K562 (cell line): Measurements from ENCODE around the gene ZNF335. TPM values are rescaled to one million over a fixed set of nuclear protein-coding genes. Genes with fewer than 3 reads are reported as not detected.

Experiments
- GTF2E2 ChIP-seq: fragments of 200-800 bp; sonication (Bioruptor generic); IDR thresholded peaks from 2 replicates; pipeline ENCODE4 v1.6.1; 2016; ENCODE audit warnings: missing genetic modification characterization, missing compliant biosample characterization
- NELFE ChIP-seq: IDR thresholded peaks from 2 replicates; pipeline ENCODE4 v1.6.1; 2011; ENCODE audit warnings: mild to moderate bottlenecking; ENCODE audit not compliant: insufficient read depth, insufficient read length
- NRF1 ChIP-seq, 2 experiments: fragments of 450-650 bp; IDR thresholded peaks in 1 of 2; conservative IDR thresholded peaks in 1 of 2; 2 replicates each; pipeline ENCODE4 v1.6.1; 2014; ENCODE audit warnings: mild to moderate bottlenecking in 2 of 2
- PCBP1 ChIP-seq: fragments of 200-400 bp; formaldehyde crosslinking; IDR thresholded peaks from 2 replicates; pipeline ENCODE4 v1.6.1; 2018; ENCODE audit warnings: mild to moderate bottlenecking, low read depth, low read length; ENCODE audit not compliant: poor library complexity, severe bottlenecking
- POLR2A ChIP-seq: fragments of 450-650 bp; conservative IDR thresholded peaks from 2 replicates; pipeline ENCODE4 v1.6.1; 2016
- POU5F1 ChIP-seq: fragments of 150-350 bp; IDR thresholded peaks from 2 replicates; pipeline ENCODE4 v1.6.1; 2014; ENCODE audit warnings: borderline replicate concordance, low read length, low read depth, mild to moderate bottlenecking; ENCODE audit not compliant: partially characterized antibody
- PRMT5 ChIP-seq: sonication (generic); formaldehyde crosslinking; IDR thresholded peaks from 2 replicates; pipeline ENCODE4 v1.5.0; 2020; ENCODE audit warnings: missing genetic modification reagents
- PTBP1 ChIP-seq: fragments of 200-400 bp; formaldehyde crosslinking; IDR thresholded peaks from 2 replicates; pipeline ENCODE4 v1.6.1; 2017; ENCODE audit warnings: low read depth, low read length
- RAD21 ChIP-seq, 2 experiments: fragments of 250-450 bp in 1 of 2; fragments of 450-650 bp in 1 of 2; sonication (Bioruptor Pico) in 1 of 2; formaldehyde crosslinking in 1 of 2; IDR thresholded peaks in 1 of 2; conservative IDR thresholded peaks in 1 of 2; 2 replicates each; pipeline versions ENCODE4 v1.4.0 to v1.8.0; 2020 to 2022; ENCODE audit warnings: mild to moderate bottlenecking in 2 of 2, moderate library complexity in 1 of 2
- SP2 ChIP-seq: IDR thresholded peaks from 2 replicates; pipeline ENCODE4 v1.6.1; 2011; ENCODE audit warnings: mild to moderate bottlenecking, low read depth, low read length, moderate library complexity; ENCODE audit not compliant: poor library complexity, severe bottlenecking; ENCODE audit errors: extremely low read depth
- XRCC4 ChIP-seq: IDR thresholded peaks from one replicate; pipeline ENCODE4 v1.6.1; 2011; ENCODE audit not compliant: insufficient read depth, insufficient read length; ENCODE audit errors: extremely low read depth
- polyA plus RNA-seq, 8 experiments: library from polyadenylated mRNA; depleted of rRNA in 4 of 8; stranded (reverse) in 5 of 8; unstranded in 3 of 8; fragments of >200 nt; fragmentation: Nextera tagmentation in 2 of 8; fragmentation: Illumina TruSeq in 1 of 8; extraction: Ambion mirVana in 2 of 8; extraction: Trizol in 1 of 8; gene quantifications; 2 replicates each; pipeline versions ENCODE4 v1.2.1 to v1.2.3, GENCODE V29; 2011 to 2014; ENCODE audit warnings: inconsistent platforms in 1 of 8, missing spikeins in 1 of 8
- total RNA-seq, 7 experiments: library from RNA; depleted of rRNA in 6 of 7; stranded (reverse); fragments of >200 nt in 6 of 7; fragmentation: Illumina TruSeq in 2 of 7; extraction: Trizol in 2 of 7; gene quantifications; 2 replicates each; pipeline versions ENCODE4 v1.2.1 to v1.2.3, GENCODE V29; 2011 to 2021; ENCODE audit warnings: low replicate concordance in 1 of 7
- TF ChIP-seq, protein P1 (sequence below): fragments of 450-650 bp; formaldehyde crosslinking; IDR thresholded peaks from 2 replicates; pipeline ENCODE4 v1.4.0; 2020; ENCODE audit warnings: mild to moderate bottlenecking
- TF ChIP-seq, protein P2 (sequence below), 2 experiments: fragments of 450-650 bp; conservative IDR thresholded peaks; 2 replicates each; pipeline ENCODE4 v1.6.1; 2017; ENCODE audit warnings: mild to moderate bottlenecking in 2 of 2, moderate library complexity in 2 of 2
- TF ChIP-seq, protein P3 (sequence below): sonication (generic); formaldehyde crosslinking; IDR thresholded peaks from 2 replicates; pipeline ENCODE4 v1.8.0; 2022; ENCODE audit warnings: mild to moderate bottlenecking, missing genetic modification reagents
- TF ChIP-seq, protein P4 (sequence below): fragments of 250-450 bp; sonication (Bioruptor Pico); IDR thresholded peaks from 2 replicates; pipeline ENCODE4 v1.5.0; 2020; ENCODE audit warnings: mild to moderate bottlenecking

ZNF335 gene
- total and polyA plus RNA-seq, 9 of the 15 experiments (the other 6 are each of a cell fraction or from before 2014, with no cell fraction given), result 0.39 to 16.0 (median 7.6) TPM

DNA sequence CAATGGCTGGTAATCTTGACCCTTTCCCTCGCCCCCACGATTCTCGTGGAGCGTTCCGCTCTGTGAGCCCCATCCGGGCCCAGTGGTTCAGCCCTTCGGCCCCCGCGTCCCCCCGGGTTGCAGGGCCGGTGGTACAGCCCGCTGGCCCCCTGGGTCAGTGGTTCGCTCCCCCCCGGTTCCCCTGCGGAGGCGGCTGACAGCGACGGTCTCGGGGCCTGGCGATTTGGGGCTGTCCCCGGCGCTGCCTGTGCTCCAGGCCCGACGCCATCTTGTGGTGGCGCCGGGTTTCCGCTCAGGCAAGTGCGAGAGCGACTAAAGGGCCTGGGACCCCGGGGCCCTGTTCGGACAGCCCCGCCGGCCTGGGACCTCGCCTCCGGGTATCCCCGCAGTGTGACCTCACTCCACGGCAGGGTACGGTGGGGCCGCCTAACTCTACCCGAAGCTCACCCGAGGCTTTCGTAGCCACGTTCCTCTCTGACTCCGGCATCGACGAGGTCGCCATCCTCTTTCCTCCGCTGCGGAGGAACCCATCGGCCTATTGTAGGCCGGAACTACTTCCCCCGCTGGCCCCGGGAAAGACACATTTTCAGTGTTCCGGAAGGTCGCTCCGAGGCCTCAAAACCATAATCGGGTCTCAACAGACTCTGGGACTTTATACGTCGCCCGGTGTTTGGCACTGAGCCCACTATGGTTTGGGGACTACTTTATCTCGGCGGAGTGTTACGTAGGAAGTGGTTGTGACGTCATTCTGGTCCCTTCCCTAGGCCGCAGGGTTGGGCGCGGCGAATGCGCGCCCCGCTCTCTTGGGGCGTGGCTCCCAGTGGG, at the start of gene ZNF335 (continued):
- peak; percentile 87 to 89 for TF ChIP-seq NRF1 (conservative IDR thresholded peaks at IDR 0.05 in 1 of 2, IDR thresholded peaks at IDR 0.05 in 1 of 2)
- TF ChIP-seq, protein P1, sequence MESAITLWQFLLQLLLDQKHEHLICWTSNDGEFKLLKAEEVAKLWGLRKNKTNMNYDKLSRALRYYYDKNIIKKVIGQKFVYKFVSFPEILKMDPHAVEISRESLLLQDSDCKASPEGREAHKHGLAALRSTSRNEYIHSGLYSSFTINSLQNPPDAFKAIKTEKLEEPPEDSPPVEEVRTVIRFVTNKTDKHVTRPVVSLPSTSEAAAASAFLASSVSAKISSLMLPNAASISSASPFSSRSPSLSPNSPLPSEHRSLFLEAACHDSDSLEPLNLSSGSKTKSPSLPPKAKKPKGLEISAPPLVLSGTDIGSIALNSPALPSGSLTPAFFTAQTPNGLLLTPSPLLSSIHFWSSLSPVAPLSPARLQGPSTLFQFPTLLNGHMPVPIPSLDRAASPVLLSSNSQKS, result no peak
- no peak for TF ChIP-seq PTBP1
- no peak for TF ChIP-seq SP2
- TF ChIP-seq RAD21 (CRISPR knock-in tag; conservative IDR thresholded peaks at IDR 0.05 in 1 of 2, IDR thresholded peaks at IDR 0.05 in 1 of 2), result no peak; a peak in 1 of 4 replicates
- TF ChIP-seq PCBP1, result peak; percentile 96
- peak; percentile 44; the same call in 1 of the 2 replicates for TF ChIP-seq PRMT5 (CRISPR knock-in tag)
- TF ChIP-seq GTF2E2 (tag), result peak; percentile 76; the same call in 1 of the 2 replicates
- TF ChIP-seq, protein P2, sequence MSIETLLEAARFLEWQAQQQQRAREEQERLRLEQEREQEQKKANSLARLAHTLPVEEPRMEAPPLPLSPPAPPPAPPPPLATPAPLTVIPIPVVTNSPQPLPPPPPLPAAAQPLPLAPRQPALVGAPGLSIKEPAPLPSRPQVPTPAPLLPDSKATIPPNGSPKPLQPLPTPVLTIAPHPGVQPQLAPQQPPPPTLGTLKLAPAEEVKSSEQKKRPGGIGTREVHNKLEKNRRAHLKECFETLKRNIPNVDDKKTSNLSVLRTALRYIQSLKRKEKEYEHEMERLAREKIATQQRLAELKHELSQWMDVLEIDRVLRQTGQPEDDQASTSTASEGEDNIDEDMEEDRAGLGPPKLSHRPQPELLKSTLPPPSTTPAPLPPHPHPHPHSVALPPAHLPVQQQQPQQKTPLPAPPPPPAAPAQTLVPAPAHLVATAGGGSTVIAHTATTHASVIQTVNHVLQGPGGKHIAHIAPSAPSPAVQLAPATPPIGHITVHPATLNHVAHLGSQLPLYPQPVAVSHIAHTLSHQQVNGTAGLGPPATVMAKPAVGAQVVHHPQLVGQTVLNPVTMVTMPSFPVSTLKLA (conservative IDR thresholded peaks at IDR 0.05), result peak; percentile 62 to 84; a peak in 3 of 4 replicates
- TF ChIP-seq POU5F1, result no peak
- TF ChIP-seq, protein P3, sequence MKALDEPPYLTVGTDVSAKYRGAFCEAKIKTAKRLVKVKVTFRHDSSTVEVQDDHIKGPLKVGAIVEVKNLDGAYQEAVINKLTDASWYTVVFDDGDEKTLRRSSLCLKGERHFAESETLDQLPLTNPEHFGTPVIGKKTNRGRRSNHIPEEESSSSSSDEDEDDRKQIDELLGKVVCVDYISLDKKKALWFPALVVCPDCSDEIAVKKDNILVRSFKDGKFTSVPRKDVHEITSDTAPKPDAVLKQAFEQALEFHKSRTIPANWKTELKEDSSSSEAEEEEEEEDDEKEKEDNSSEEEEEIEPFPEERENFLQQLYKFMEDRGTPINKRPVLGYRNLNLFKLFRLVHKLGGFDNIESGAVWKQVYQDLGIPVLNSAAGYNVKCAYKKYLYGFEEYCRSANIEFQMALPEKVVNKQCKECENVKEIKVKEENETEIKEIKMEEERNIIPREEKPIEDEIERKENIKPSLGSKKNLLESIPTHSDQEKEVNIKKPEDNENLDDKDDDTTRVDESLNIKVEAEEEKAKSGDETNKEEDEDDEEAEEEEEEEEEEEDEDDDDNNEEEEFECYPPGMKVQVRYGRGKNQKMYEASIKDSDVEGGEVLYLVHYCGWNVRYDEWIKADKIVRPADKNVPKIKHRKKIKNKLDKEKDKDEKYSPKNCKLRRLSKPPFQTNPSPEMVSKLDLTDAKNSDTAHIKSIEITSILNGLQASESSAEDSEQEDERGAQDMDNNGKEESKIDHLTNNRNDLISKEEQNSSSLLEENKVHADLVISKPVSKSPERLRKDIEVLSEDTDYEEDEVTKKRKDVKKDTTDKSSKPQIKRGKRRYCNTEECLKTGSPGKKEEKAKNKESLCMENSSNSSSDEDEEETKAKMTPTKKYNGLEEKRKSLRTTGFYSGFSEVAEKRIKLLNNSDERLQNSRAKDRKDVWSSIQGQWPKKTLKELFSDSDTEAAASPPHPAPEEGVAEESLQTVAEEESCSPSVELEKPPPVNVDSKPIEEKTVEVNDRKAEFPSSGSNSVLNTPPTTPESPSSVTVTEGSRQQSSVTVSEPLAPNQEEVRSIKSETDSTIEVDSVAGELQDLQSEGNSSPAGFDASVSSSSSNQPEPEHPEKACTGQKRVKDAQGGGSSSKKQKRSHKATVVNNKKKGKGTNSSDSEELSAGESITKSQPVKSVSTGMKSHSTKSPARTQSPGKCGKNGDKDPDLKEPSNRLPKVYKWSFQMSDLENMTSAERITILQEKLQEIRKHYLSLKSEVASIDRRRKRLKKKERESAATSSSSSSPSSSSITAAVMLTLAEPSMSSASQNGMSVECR, result peak; percentile 62; the same call in 1 of the 2 replicates
- no peak for TF ChIP-seq XRCC4
- no peak for TF ChIP-seq NELFE
- TF ChIP-seq POLR2A, result peak; percentile 71; the same call in 1 of the 2 replicates
- TF ChIP-seq, protein P4, sequence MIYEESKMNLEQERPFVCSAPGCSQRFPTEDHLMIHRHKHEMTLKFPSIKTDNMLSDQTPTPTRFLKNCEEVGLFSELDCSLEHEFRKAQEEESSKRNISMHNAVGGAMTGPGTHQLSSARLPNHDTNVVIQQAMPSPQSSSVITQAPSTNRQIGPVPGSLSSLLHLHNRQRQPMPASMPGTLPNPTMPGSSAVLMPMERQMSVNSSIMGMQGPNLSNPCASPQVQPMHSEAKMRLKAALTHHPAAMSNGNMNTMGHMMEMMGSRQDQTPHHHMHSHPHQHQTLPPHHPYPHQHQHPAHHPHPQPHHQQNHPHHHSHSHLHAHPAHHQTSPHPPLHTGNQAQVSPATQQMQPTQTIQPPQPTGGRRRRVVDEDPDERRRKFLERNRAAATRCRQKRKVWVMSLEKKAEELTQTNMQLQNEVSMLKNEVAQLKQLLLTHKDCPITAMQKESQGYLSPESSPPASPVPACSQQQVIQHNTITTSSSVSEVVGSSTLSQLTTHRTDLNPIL (CRISPR knock-in tag), result peak; percentile 59; the same call in 1 of the 2 replicates
